H1 (cell line): Measurements from ENCODE around the gene ITGB4. TPM values are rescaled to one million over a fixed set of nuclear protein-coding genes. Genes with fewer than 3 reads are reported as not detected.

Experiments
- CTCF ChIA-PET: fragments of 300-600 bp; sonication (Branson Sonifier 250); formaldehyde crosslinking; loops from one replicate; lab custom pipeline; 2021; ENCODE audit not compliant: partially characterized antibody; lab: Charles Lee
- POLR2A ChIA-PET: fragments of 300-600 bp; sonication (Branson Sonifier 250); formaldehyde crosslinking; loops from one replicate; lab custom pipeline; 2021; ENCODE audit warnings: inconsistent platforms; ENCODE audit not compliant: partially characterized antibody; lab: Charles Lee
- DNase-seq, 2 experiments: peaks; one replicate each; pipeline versions ENCODE4 v3.0.0 to v3.0.0-alpha.2; 2010 to 2022; ENCODE audit warnings: low spot score in 2 of 2, low read depth in 1 of 2, mixed read lengths in 1 of 2
- FAIRE-seq: peaks from 2 replicates; lab custom pipeline; 2011; peaks lifted over from hg19 to GRCh38; lab: Jason Lieb, UNC
- H2AFZ ChIP-seq: 2 replicates; pipeline ENCODE4 v1.8.1; 2012; ENCODE audit warnings: low read length, inconsistent platforms
- H2AK5ac ChIP-seq: 2 replicates; pipeline ENCODE4 v1.6.1; 2013; ENCODE audit warnings: low read depth, low read length
- H2BK120ac ChIP-seq: replicated peaks from 2 replicates; pipeline ENCODE3; 2013; ENCODE audit warnings: low read depth, low read length, inconsistent platforms
- H2BK12ac ChIP-seq: 2 replicates; pipeline ENCODE4 v1.6.1; 2013; ENCODE audit warnings: low read depth, low read length
- H2BK15ac ChIP-seq: 2 replicates; pipeline ENCODE4 v1.6.1; 2013; ENCODE audit warnings: low read length
- H2BK20ac ChIP-seq: 2 replicates; pipeline ENCODE4 v1.6.1; 2013; ENCODE audit warnings: low read length
- H2BK5ac ChIP-seq: 2 replicates; pipeline ENCODE4 v1.6.1; 2013; ENCODE audit warnings: low read depth, low read length
- H3K14ac ChIP-seq: 2 replicates; pipeline ENCODE4 v1.6.1; 2013; ENCODE audit warnings: inconsistent platforms; ENCODE audit not compliant: insufficient read length
- H3K18ac ChIP-seq: 2 replicates; pipeline ENCODE4 v1.6.1; 2013; ENCODE audit warnings: low read length; ENCODE audit errors: extremely low read depth
- H3K23ac ChIP-seq: 2 replicates; pipeline ENCODE4 v1.6.1; 2013; ENCODE audit warnings: inconsistent platforms; ENCODE audit not compliant: insufficient read length
- H3K23me2 ChIP-seq: 2 replicates; pipeline ENCODE4 v1.6.1; 2013; ENCODE audit warnings: low read depth, low read length
- H3K27ac ChIP-seq: 2 replicates; pipeline ENCODE4 v1.6.1; 2011; ENCODE audit warnings: low read depth, low read length, inconsistent platforms
- H3K27me3 ChIP-seq, 4 experiments: replicated peaks in 1 of 4; 1 replicate in 1 of 4; 2 replicates in 3 of 4; pipeline versions ENCODE4 v1.6.1 to v1.8.1; 2011 to 2013; ENCODE audit warnings: low read length in 3 of 4, mild to moderate bottlenecking in 3 of 4, inconsistent platforms in 2 of 4, mixed read lengths in 2 of 4, moderate library complexity in 1 of 4; ENCODE audit not compliant: control insufficient read depth in 3 of 4, insufficient read depth in 3 of 4; ENCODE audit errors: extremely low read depth in 1 of 4
- H3K36me3 ChIP-seq, 4 experiments: 2 replicates each; pipeline versions ENCODE4 v1.6.1 to v1.8.1; 2011 to 2013; ENCODE audit warnings: mild to moderate bottlenecking in 4 of 4, low read length in 3 of 4, moderate library complexity in 2 of 4, control low read depth in 1 of 4, inconsistent platforms in 1 of 4; ENCODE audit not compliant: insufficient read depth in 4 of 4, control insufficient read depth in 2 of 4
- H3K4ac ChIP-seq: replicated peaks from 2 replicates; pipeline ENCODE3; 2013; ENCODE audit warnings: low read length, low read depth, mixed read lengths, inconsistent platforms; ENCODE audit not compliant: insufficient read length
- H3K4me1 ChIP-seq, 4 experiments: replicated peaks in 1 of 4; 1 replicate in 1 of 4; 2 replicates in 3 of 4; pipeline versions ENCODE4 v1.6.1 to v1.8.1; 2011 to 2013; ENCODE audit warnings: low read length in 3 of 4, inconsistent platforms in 2 of 4, mixed read lengths in 1 of 4; ENCODE audit not compliant: insufficient read depth in 4 of 4, control insufficient read depth in 3 of 4
- H3K4me2 ChIP-seq, 2 experiments: 2 replicates each; pipeline versions ENCODE4 v1.6.1 to v1.8.1; 2011 to 2013; ENCODE audit warnings: low read depth in 2 of 2, low read length in 2 of 2, control low read depth in 1 of 2, inconsistent platforms in 1 of 2, mild to moderate bottlenecking in 1 of 2; ENCODE audit not compliant: insufficient read depth in 1 of 2
- H3K4me3 ChIP-seq, 4 experiments: fragments of 200-600, 300-600 bp in 1 of 4; sonication (generic), shearing (Covaris generic), sonication (Bioruptor Twin) in 1 of 4; 2 replicates each; pipeline versions ENCODE4 v1.5.1 to v1.8.1; 2011 to 2016; ENCODE audit warnings: low read length in 4 of 4, low read depth in 3 of 4, control low read depth in 2 of 4, inconsistent platforms in 2 of 4, mild to moderate bottlenecking in 2 of 4, mixed read lengths in 1 of 4, moderate library complexity in 1 of 4; ENCODE audit not compliant: insufficient read depth in 2 of 4; ENCODE audit errors: extremely low read depth in 1 of 4
- H3K56ac ChIP-seq: replicated peaks from 2 replicates; pipeline ENCODE3; 2013; ENCODE audit warnings: low read depth, mild to moderate bottlenecking, mixed read lengths, low read length, inconsistent platforms; ENCODE audit not compliant: insufficient read length
- H3K79me1 ChIP-seq: 2 replicates; pipeline ENCODE4 v1.6.1; 2013; ENCODE audit warnings: low read depth, low read length, control low read depth
- H3K79me2 ChIP-seq, 2 experiments: 2 replicates each; pipeline versions ENCODE4 v1.6.1 to v1.8.1; 2012 to 2013; ENCODE audit warnings: low read length in 2 of 2, mild to moderate bottlenecking in 2 of 2, inconsistent platforms in 1 of 2; ENCODE audit not compliant: insufficient read depth in 2 of 2, control insufficient read depth in 1 of 2
- H3K9ac ChIP-seq, 4 experiments: replicated peaks in 1 of 4; 1 replicate in 1 of 4; 2 replicates in 3 of 4; pipeline versions ENCODE4 v1.6.1 to v1.8.1; 2011 to 2013; ENCODE audit warnings: low read depth in 3 of 4, low read length in 3 of 4, control low read depth in 2 of 4, mild to moderate bottlenecking in 2 of 4, moderate library complexity in 2 of 4, inconsistent platforms in 1 of 4; ENCODE audit errors: extremely low read depth in 1 of 4
- H3K9me3 ChIP-seq, 2 experiments: 2 replicates each; pipeline versions ENCODE4 v1.6.1 to v1.8.1; 2012 to 2013; ENCODE audit warnings: mild to moderate bottlenecking in 2 of 2, moderate library complexity in 2 of 2, control low read depth in 1 of 2, inconsistent platforms in 1 of 2, low read depth in 1 of 2, low read length in 1 of 2, mixed read lengths in 1 of 2; ENCODE audit not compliant: insufficient read depth in 2 of 2
- H4K20me1 ChIP-seq, 2 experiments: replicated peaks in 1 of 2; 2 replicates each; pipeline versions ENCODE3 to v1.8.1; 2011 to 2013; ENCODE audit warnings: inconsistent platforms in 2 of 2, low read length in 2 of 2, mild to moderate bottlenecking in 1 of 2; ENCODE audit not compliant: insufficient read depth in 2 of 2, control insufficient read depth in 1 of 2
- H4K5ac ChIP-seq: 2 replicates; pipeline ENCODE4 v1.6.1; 2013; ENCODE audit warnings: low read length, low read depth, mixed read lengths, inconsistent platforms; ENCODE audit not compliant: insufficient read length
- H4K8ac ChIP-seq: 2 replicates; pipeline ENCODE4 v1.8.0; 2013; ENCODE audit warnings: mild to moderate bottlenecking, moderate library complexity, low read length, inconsistent platforms; ENCODE audit not compliant: insufficient read depth; ENCODE audit errors: extremely low read depth
- H4K91ac ChIP-seq: replicated peaks from 2 replicates; pipeline ENCODE3; 2013; ENCODE audit warnings: low read length, mixed read lengths, inconsistent platforms; ENCODE audit not compliant: insufficient read length
- BCL11A ChIP-seq, 2 experiments: IDR thresholded peaks; one replicate each; pipeline ENCODE4 v1.6.1; 2011; ENCODE audit warnings: low read depth in 2 of 2, low read length in 2 of 2, mild to moderate bottlenecking in 2 of 2
- GTF2F1 ChIP-seq: IDR thresholded peaks from 2 replicates; pipeline ENCODE4 v1.6.1; 2012; ENCODE audit warnings: low read depth, low read length, improper control_type of control experiment, borderline replicate concordance
- POLR2A ChIP-seq, 2 experiments: IDR thresholded peaks; 1 replicate in 1 of 2; 2 replicates in 1 of 2; pipeline ENCODE4 v1.6.1; 2011; ENCODE audit warnings: low read depth in 2 of 2, low read length in 2 of 2, mild to moderate bottlenecking in 2 of 2; ENCODE audit errors: control extremely low read depth in 1 of 2
- POLR2AphosphoS5 ChIP-seq: IDR thresholded peaks from 2 replicates; pipeline ENCODE4 v1.6.1; 2011; ENCODE audit warnings: low read depth, low read length
- SAP30 ChIP-seq: fragments of 300-600 bp; sonication (generic); IDR thresholded peaks from 2 replicates; pipeline ENCODE4 v1.7.1; 2012; ENCODE audit warnings: low read length, moderate library complexity, mild to moderate bottlenecking, inconsistent platforms; ENCODE audit not compliant: insufficient read depth, insufficient replicate concordance
- SIN3A ChIP-seq, 2 experiments: IDR thresholded peaks in 1 of 2; conservative IDR thresholded peaks in 1 of 2; 2 replicates each; pipeline ENCODE4 v1.6.1; 2011 to 2012; ENCODE audit warnings: low read length in 2 of 2, improper control_type of control experiment in 1 of 2, low read depth in 1 of 2, mild to moderate bottlenecking in 1 of 2
- SP2 ChIP-seq: IDR thresholded peaks from 2 replicates; pipeline ENCODE4 v1.6.1; 2012; ENCODE audit warnings: mild to moderate bottlenecking, low read length, inconsistent platforms
- SP4 ChIP-seq: IDR thresholded peaks from 2 replicates; pipeline ENCODE4 v1.6.1; 2012; ENCODE audit warnings: low read length, inconsistent platforms
- SUZ12 ChIP-seq: fragments of 200-600 bp; sonication (generic); IDR thresholded peaks from 2 replicates; pipeline ENCODE4 v1.6.1; 2012; ENCODE audit warnings: mild to moderate bottlenecking, inconsistent platforms, low read length, moderate library complexity, mixed read lengths
- WGBS, 2 experiments: shearing (Covaris generic) in 1 of 2; methylation state at CpG; one replicate each; pipeline versions ENCODE4 v1.1.6 to v1.1.7; 2013 to 2015; ENCODE audit warnings: low lambda C conversion rate in 2 of 2, mixed read lengths in 2 of 2, inconsistent platforms in 1 of 2, low coverage in 1 of 2, missing lambda C conversion rate in 1 of 2; ENCODE audit not compliant: insufficient replicate concordance in 2 of 2, insufficient coverage in 1 of 2, insufficient read length in 1 of 2; ENCODE audit errors: extremely low coverage in 1 of 2, missing lambda C conversion rate in 1 of 2; 5-methylcytosine and 5-hydroxymethylcytosine counted together
- polyA plus RNA-seq, 7 experiments: library from polyadenylated mRNA; depleted of rRNA in 3 of 7; stranded (reverse) in 5 of 7; unstranded in 2 of 7; fragments of >200 nt in 5 of 7; fragments of 200-250 nt in 2 of 7; gene quantifications; 1 replicate in 5 of 7; 2 replicates in 1 of 7; 4 replicates in 1 of 7; pipeline versions ENCODE4 v1.2.1 to v1.2.3, GENCODE V29; 2011 to 2013; ENCODE audit warnings: missing spikeins in 2 of 7, mixed read lengths in 2 of 7
- total RNA-seq: library from RNA; stranded (reverse); fragmentation: NEBNext Ultra II Directional; extraction: Animal tissue kit (Norgen Biotek cat#: 25700); gene quantifications from 2 replicates; pipeline ENCODE4 v1.2.1, GENCODE V29; 2021
- TF ChIP-seq, protein P1 (sequence below): IDR thresholded peaks from 2 replicates; pipeline ENCODE4 v1.6.1; 2012; ENCODE audit warnings: low read length, inconsistent platforms

ITGB4 gene
- total and polyA plus RNA-seq, 2 of the 8 experiments (the other 6 are each of a cell fraction or from before 2014, with no cell fraction given): 5.2 to 5.6 TPM

DNA sequence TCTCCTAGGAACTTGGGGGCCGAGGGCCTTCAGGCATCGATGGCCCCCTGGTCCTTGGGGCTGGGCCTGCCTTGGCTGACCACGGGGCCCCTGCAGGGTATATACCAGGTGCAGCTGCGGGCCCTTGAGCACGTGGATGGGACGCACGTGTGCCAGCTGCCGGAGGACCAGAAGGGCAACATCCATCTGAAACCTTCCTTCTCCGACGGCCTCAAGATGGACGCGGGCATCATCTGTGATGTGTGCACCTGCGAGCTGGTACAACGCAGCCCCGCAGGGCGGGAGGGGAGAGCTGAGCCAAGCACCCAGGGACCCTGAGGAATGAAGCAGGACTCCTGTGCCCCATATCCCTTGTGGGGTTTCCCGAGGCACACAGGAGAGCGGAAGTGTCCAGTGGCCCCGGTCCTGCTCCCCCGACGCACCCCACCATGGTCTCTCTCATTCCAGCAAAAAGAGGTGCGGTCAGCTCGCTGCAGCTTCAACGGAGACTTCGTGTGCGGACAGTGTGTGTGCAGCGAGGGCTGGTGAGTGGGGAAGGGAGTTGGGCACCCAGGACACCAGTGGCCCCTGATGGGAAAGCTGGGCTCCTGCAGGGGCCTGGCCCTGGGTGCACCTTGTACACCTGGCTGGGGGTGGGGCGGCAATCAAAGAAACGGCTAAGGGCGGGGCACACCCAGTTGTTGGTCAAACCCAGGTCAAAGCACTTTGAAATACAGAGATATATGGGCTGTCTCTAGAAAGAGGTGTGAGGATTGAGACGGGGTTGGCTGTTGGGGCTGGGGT lies 10.6 kb downstream of the ITGB4 start:
- TF ChIP-seq SP2 (no peak), POLR2A (IDR thresholded peaks at IDR 0.05; ENCODE audit: control extremely low read depth in 1 of 2, low read depth in 2 of 2, low read length in 2 of 2) (no peak), BCL11A (IDR thresholded peaks at IDR 0.05; ENCODE audit: low read depth in 2 of 2, low read length in 2 of 2) (no peak), SP4 (no peak), SIN3A (conservative IDR thresholded peaks at IDR 0.05 in 1 of 2, IDR thresholded peaks at IDR 0.05 in 1 of 2; ENCODE audit: low read depth in 1 of 2, low read length in 2 of 2) (no peak), GTF2F1 (no peak), SUZ12 (no peak), SAP30 (no peak), POLR2AphosphoS5 (no peak)
- TF ChIP-seq, protein P1, sequence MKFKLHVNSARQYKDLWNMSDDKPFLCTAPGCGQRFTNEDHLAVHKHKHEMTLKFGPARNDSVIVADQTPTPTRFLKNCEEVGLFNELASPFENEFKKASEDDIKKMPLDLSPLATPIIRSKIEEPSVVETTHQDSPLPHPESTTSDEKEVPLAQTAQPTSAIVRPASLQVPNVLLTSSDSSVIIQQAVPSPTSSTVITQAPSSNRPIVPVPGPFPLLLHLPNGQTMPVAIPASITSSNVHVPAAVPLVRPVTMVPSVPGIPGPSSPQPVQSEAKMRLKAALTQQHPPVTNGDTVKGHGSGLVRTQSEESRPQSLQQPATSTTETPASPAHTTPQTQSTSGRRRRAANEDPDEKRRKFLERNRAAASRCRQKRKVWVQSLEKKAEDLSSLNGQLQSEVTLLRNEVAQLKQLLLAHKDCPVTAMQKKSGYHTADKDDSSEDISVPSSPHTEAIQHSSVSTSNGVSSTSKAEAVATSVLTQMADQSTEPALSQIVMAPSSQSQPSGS: no peak
- Histone ChIP-seq H3K4me1 (no peaks in the 10 kb centered on the region; a peak in 2 of 7 replicates), H2AFZ (no peak overlapping the region), H3K23me2 (no peaks in the 10 kb centered on the region), H2BK120ac (no peak overlapping the region), H3K14ac (no peak overlapping the region), H3K27ac (no peak overlapping the region), H3K36me3 (no peaks in the 10 kb centered on the region), H4K5ac (no peak overlapping the region), H3K56ac (no peak overlapping the region), H3K9ac (no peak overlapping the region), H4K8ac (no peak overlapping the region), H3K4me2 (no peak overlapping the region), H3K27me3 (no peaks in the 10 kb centered on the region), H3K79me2 (no peaks in the 10 kb centered on the region), H2BK5ac (no peak overlapping the region), H2BK15ac (no peak overlapping the region), H3K4me3 (no peak overlapping the region), H4K20me1 (peaks cover 0 to 5% of the 10 kb centered on the region in 2 experiments), H4K91ac (no peak overlapping the region), H3K23ac (no peak overlapping the region), H2BK20ac (no peak overlapping the region), H3K79me1 (no peaks in the 10 kb centered on the region), H2BK12ac (no peak overlapping the region), H3K9me3 (no peaks in the 10 kb centered on the region), H2AK5ac (no peak overlapping the region), H3K18ac (no peak overlapping the region), H3K4ac (no peak overlapping the region)
- ChIA-PET POLR2A (interaction anchor here (0.6 to 2.4 kb wide), 5 partner anchors 10 to 44 kb away, joined by 3 to 11 read pairs (median 3); partner anchors contain the start of gene ITGB4), CTCF (interaction anchor here (0.6 to 4.8 kb wide), 14 partner anchors 11 to 99 kb away, joined by 3 to 44 read pairs (median 4); partner anchors contain the start of genes ITGB4 and SMIM5)
- FAIRE-seq: no peak
- no peak for DNase-seq
- WGBS, 2 experiments: 89% methylated on average over 28 of the region's 31 CpGs; no CpG with 5 or more reads in 1 of the 2 experiments
